Measurements from ENCODE around the gene ZMIZ1.
"Not testable (repeated sequence)": the region's sequence is repeated elsewhere in the genome, so short reads cannot be mapped to it uniquely, and the experiment has no call there.

ZMIZ1 gene

GRCh38 chr10:79329529-79329928, 260.8 kb downstream of the ZMIZ1 start:
- H3K9me3 ChIP-seq, result no peaks in the 10 kb centered on the region
- peaks cover under 1% of the 10 kb centered on the region for H3K4me1 ChIP-seq
- H3K36me3 ChIP-seq, result no peaks in the 10 kb centered on the region
- no peak overlapping the region for H3K4me3 ChIP-seq (ENCODE audit: low read depth, low read length)
- DNase-seq, result no peak
- H3K27me3 ChIP-seq, result no peaks in the 10 kb centered on the region
- TF ChIP-seq CTCF (IDR thresholded peaks at IDR 0.05; ENCODE audit: low read depth, low read length), result no peak

- no peak overlapping the region for H3K4me3 ChIP-seq (ENCODE audit: low read depth, low read length)
- TF ChIP-seq CTCF (IDR thresholded peaks at IDR 0.05; ENCODE audit: low read depth, low read length), result no peak
- no peaks in the 10 kb centered on the region for H3K36me3 ChIP-seq
- H3K27me3 ChIP-seq, result no peaks in the 10 kb centered on the region
- no peak for DNase-seq
- no peaks in the 10 kb centered on the region for H3K9me3 ChIP-seq
- no peaks in the 10 kb centered on the region for H3K4me1 ChIP-seq
Measured at GRCh38 chr10:79331226-79331625, 262.5 kb downstream of the ZMIZ1 start.

GRCh38 chr10:79331709-79332108, 262.9 kb downstream of the ZMIZ1 start:
- Histone ChIP-seq H3K36me3 (no peaks in the 10 kb centered on the region), H3K27me3 (no peaks in the 10 kb centered on the region), H3K9me3 (no peaks in the 10 kb centered on the region), H3K4me1 (no peaks in the 10 kb centered on the region), H3K4me3 (ENCODE audit: low read depth, low read length) (no peak overlapping the region)
- TF ChIP-seq CTCF (IDR thresholded peaks at IDR 0.05; ENCODE audit: low read depth, low read length), result no peak
- DNase-seq, result no peak

GRCh38 chr10:79332610-79333315, 264.0 kb downstream of the ZMIZ1 start:
- H3K36me3 ChIP-seq; H3K4me1 ChIP-seq; H3K4me3 ChIP-seq (ENCODE audit: low read depth, low read length); H3K9me3 ChIP-seq; DNase-seq; H3K27me3 ChIP-seq: not testable (repeated sequence)

GRCh38 chr10:79333513-79333912, 264.7 kb downstream of the ZMIZ1 start:
- Histone ChIP-seq H3K27me3 (no peaks in the 10 kb centered on the region), H3K4me1 (no peaks in the 10 kb centered on the region), H3K9me3 (no peaks in the 10 kb centered on the region), H3K36me3 (no peaks in the 10 kb centered on the region), H3K4me3 (ENCODE audit: low read depth, low read length) (no peak overlapping the region)
- no peak for DNase-seq
- TF ChIP-seq CTCF (IDR thresholded peaks at IDR 0.05; ENCODE audit: low read depth, low read length), result no peak

- Histone ChIP-seq H3K9me3 (no peaks in the 10 kb centered on the region), H3K36me3 (no peaks in the 10 kb centered on the region), H3K4me3 (ENCODE audit: low read depth, low read length) (no peak overlapping the region), H3K27me3 (no peaks in the 10 kb centered on the region), H3K4me1 (no peaks in the 10 kb centered on the region)
- TF ChIP-seq CTCF (IDR thresholded peaks at IDR 0.05; ENCODE audit: low read depth, low read length), result no peak
- DNase-seq, result no peak
Measured at GRCh38 chr10:79334573-79334972, 265.8 kb downstream of the ZMIZ1 start.
